HepG2 (cell line): ENCODE measurements around the gene MACROD2.

Experiments
- BHLHE40 ChIP-seq: IDR thresholded peaks from 2 replicates; pipeline ENCODE4 v1.6.1; 2011; ENCODE audit warnings: low read length, improper control_type of control experiment
- CTCF ChIP-seq: sonication (generic); formaldehyde crosslinking; IDR thresholded peaks from 2 replicates; pipeline ENCODE4 v1.5.0; 2020; ENCODE audit warnings: mild to moderate bottlenecking, missing genetic modification reagents, moderate library complexity
- POGZ ChIP-seq: sonication (generic); formaldehyde crosslinking; IDR thresholded peaks from 2 replicates; pipeline ENCODE4 v1.4.0; 2020; ENCODE audit warnings: mild to moderate bottlenecking, missing genetic modification reagents
- REL ChIP-seq: sonication (generic); formaldehyde crosslinking; conservative IDR thresholded peaks from 2 replicates; pipeline ENCODE4 v1.8.0; 2022; ENCODE audit warnings: mild to moderate bottlenecking, missing genetic modification reagents, moderate library complexity
- RFXAP ChIP-seq: sonication (generic); formaldehyde crosslinking; IDR thresholded peaks from 2 replicates; pipeline ENCODE4 v1.4.0; 2020; ENCODE audit warnings: missing genetic modification reagents, borderline replicate concordance
- SETDB1 ChIP-seq: sonication (generic); formaldehyde crosslinking; IDR thresholded peaks from 2 replicates; pipeline ENCODE4 v1.5.1; 2020; ENCODE audit warnings: missing genetic modification reagents, mild to moderate bottlenecking, borderline replicate concordance
- SKIL ChIP-seq: sonication (generic); formaldehyde crosslinking; IDR thresholded peaks from 2 replicates; pipeline ENCODE4 v1.8.0; 2022; ENCODE audit warnings: missing genetic modification reagents, mild to moderate bottlenecking, moderate library complexity, borderline replicate concordance
- TFDP2 ChIP-seq: sonication (generic); formaldehyde crosslinking; IDR thresholded peaks from 2 replicates; pipeline ENCODE4 v1.4.0; 2020; ENCODE audit warnings: missing genetic modification reagents
- ZNF557 ChIP-seq: sonication (generic); formaldehyde crosslinking; IDR thresholded peaks from 2 replicates; pipeline ENCODE4 v1.4.0; 2020; ENCODE audit warnings: missing genetic modification reagents
- ZNF614 ChIP-seq: IDR thresholded peaks from 2 replicates; pipeline ENCODE4 v1.6.1; 2018; ENCODE audit warnings: missing biosample characterization, missing genetic modification reagents, inconsistent platforms, borderline replicate concordance
- ZNF850 ChIP-seq: sonication (generic); formaldehyde crosslinking; conservative IDR thresholded peaks from 2 replicates; pipeline ENCODE4 v1.9.0; 2021; ENCODE audit warnings: mild to moderate bottlenecking, missing genetic modification reagents

- no peak for TF ChIP-seq TFDP2 (CRISPR knock-in tag)
- TF ChIP-seq BHLHE40 = no peak
- no peak for TF ChIP-seq SKIL (CRISPR knock-in tag)
- no peak for TF ChIP-seq SETDB1
- TF ChIP-seq ZNF614 (CRISPR knock-in tag) = no peak
- no peak for TF ChIP-seq POGZ (CRISPR knock-in tag)
- TF ChIP-seq ZNF557 (CRISPR knock-in tag) = no peak
- no peak for TF ChIP-seq REL (CRISPR knock-in tag)
- TF ChIP-seq RFXAP = no peak
- TF ChIP-seq ZNF850 (CRISPR knock-in tag) = no peak
- TF ChIP-seq CTCF (CRISPR knock-in tag) = no peak
Observed at GRCh38 chr20:15242773-15243172, 1247.5 kb downstream of the MACROD2 start.
